ENCODE measurements around the gene RNF31. TPM values are rescaled to one million over a fixed set of nuclear protein-coding genes. Genes with fewer than 3 reads are reported as not detected.

The RNF31 gene
- total RNA-seq, 4 donors from 2014 or later: 21.7 to 33.3 (median 26.8) TPM

GRCh38 chr14:24133735-24134134 lies 13.6 kb upstream of the RNF31 start:
- Histone ChIP-seq H3K36me3 (peaks cover 6 to 16% (median 15%) of the 10 kb centered on the region in 4 donors), H3K27me3 (no peaks in the 10 kb centered on the region), H3K4me3 (no peak overlapping the region), H3K9me3 (no peaks in the 10 kb centered on the region), H3K4me1 (peaks cover 39 to 48% (median 41%) of the 10 kb centered on the region in 4 donors), H3K27ac (replicated peaks in 1 of 4) (no peak overlapping the region)
- 96% methylated on average over 1 of the region's 1 CpG for WGBS
- intact Hi-C loops (cut with DNase I): no loop called here
- TF ChIP-seq POLR2AphosphoS5 (IDR thresholded peaks at IDR 0.05) (no peak), CTCF (IDR thresholded peaks at IDR 0.05) (no peak), POLR2A (IDR thresholded peaks at IDR 0.05; ENCODE audit: low read depth) (no peak), EP300 (IDR thresholded peaks at IDR 0.05) (no peak)
- DNase-seq (ENCODE audit: extremely low spot score): no peak

GRCh38 chr14:24135584-24135833 lies 11.8 kb upstream of the RNF31 start:
- TF ChIP-seq CTCF (IDR thresholded peaks at IDR 0.05) (no peak), EP300 (IDR thresholded peaks at IDR 0.05) (no peak), POLR2AphosphoS5 (IDR thresholded peaks at IDR 0.05) (no peak)
- intact Hi-C loops (cut with DNase I): no loop called here
- no peak for DNase-seq (ENCODE audit: extremely low spot score)
- H3K36me3 ChIP-seq: peaks cover 10 to 25% (median 24%) of the 10 kb centered on the region in 4 donors
- no peaks in the 10 kb centered on the region for H3K27me3 ChIP-seq
- no peaks in the 10 kb centered on the region for H3K9me3 ChIP-seq
- H3K27ac ChIP-seq (replicated peaks in 1 of 4): peak overlapping the region; percentile 89 to 96 (median 92)
- peaks cover 55 to 63% (median 57%) of the 10 kb centered on the region in 4 donors for H3K4me1 ChIP-seq
- WGBS: 7% methylated on average over 9 of the region's 9 CpGs
- H3K4me3 ChIP-seq: peak overlapping the region; percentile 75 to 99 (median 94)

GRCh38 chr14:24135834-24136683 lies 11.2 kb upstream of the RNF31 start, which contains the start of gene PSME1:
PSME1 (plus strand) TSS chr14:24136194; CDS start chr14:24136263, 69 bp downstream.
- peak within 1 kb of the TSS; percentile 89 to 96 (median 92) for H3K27ac ChIP-seq (replicated peaks in 1 of 4)
- H3K9me3 ChIP-seq: no peaks in the 10 kb centered on the region
- no peaks in the 10 kb centered on the region for H3K27me3 ChIP-seq
- peak within 1 kb of the TSS; percentile 75 to 99 (median 94) for H3K4me3 ChIP-seq
- under 1% methylated on average over 17 of the region's 75 CpGs for WGBS
- TF ChIP-seq POLR2A (IDR thresholded peaks at IDR 0.05; ENCODE audit: low read depth) (no peak), EP300 (IDR thresholded peaks at IDR 0.05) (no peak), POLR2AphosphoS5 (IDR thresholded peaks at IDR 0.05) (peak; percentile 78 to 89), CTCF (IDR thresholded peaks at IDR 0.05) (peak in 2 of 3 experiments; percentile 2 to 26)
- H3K4me1 ChIP-seq: peaks cover 53 to 63% (median 61%) of the 10 kb centered on the region in 4 donors
- peak; percentile 97 for DNase-seq (ENCODE audit: extremely low spot score)
- intact Hi-C loops (cut with DNase I): loop anchor here (1.0 kb wide), 1 partner anchor 22 kb away; the partner anchor contains the start of genes DCAF11 and NRL
- H3K36me3 ChIP-seq: peaks cover 10 to 25% (median 24%) of the 10 kb centered on the region in 4 donors

GRCh38 chr14:24136684-24137528 lies 10.4 kb upstream of the RNF31 start:
- no peak for DNase-seq (ENCODE audit: extremely low spot score)
- Histone ChIP-seq H3K9me3 (no peaks in the 10 kb centered on the region), H3K4me1 (peaks cover 46 to 56% (median 55%) of the 10 kb centered on the region in 4 donors), H3K27ac (replicated peaks in 1 of 4) (peak overlapping the region; percentile 89 to 96 (median 92)), H3K27me3 (no peaks in the 10 kb centered on the region), H3K4me3 (peak overlapping the region; percentile 75 to 99 (median 94)), H3K36me3 (peaks cover 10 to 25% (median 24%) of the 10 kb centered on the region in 4 donors)
- intact Hi-C loops (cut with DNase I): loop anchor here (1.0 kb wide), 1 partner anchor 23 kb away; the partner anchor contains the start of genes DCAF11 and NRL
- 50% methylated on average over 13 of the region's 13 CpGs for WGBS
- TF ChIP-seq EP300 (IDR thresholded peaks at IDR 0.05) (no peak), CTCF (IDR thresholded peaks at IDR 0.05) (no peak), POLR2AphosphoS5 (IDR thresholded peaks at IDR 0.05) (no peak), POLR2A (IDR thresholded peaks at IDR 0.05; ENCODE audit: low read depth) (no peak)

Measured in esophagus muscularis mucosa (tissue), 4 donors.